ENCODE results near the gene SOD1. TPM values are rescaled to one million over a fixed set of nuclear protein-coding genes. Genes with fewer than 3 reads are reported as not detected.

Gene SOD1
- total RNA-seq, 1 donor from 2014 or later: 205 TPM

GRCh38 chr21:31656199-31657095 is 3.0 kb upstream of the SOD1 start:
- peaks cover 2% of the 10 kb centered on the region for H3K36me3 Mint-ChIP-seq (ENCODE audit: unreplicated experiment)
- TF ChIP-seq CTCF (IDR thresholded peaks at IDR 0.05): no peak
- H3K9me3 Mint-ChIP-seq (ENCODE audit: unreplicated experiment): no peaks in the 10 kb centered on the region
- peaks cover 20% of the 10 kb centered on the region for H3K4me1 Mint-ChIP-seq (ENCODE audit: unreplicated experiment)
- no peaks in the 10 kb centered on the region for H3K27me3 Mint-ChIP-seq (ENCODE audit: unreplicated experiment)
- H3K4me3 Mint-ChIP-seq (ENCODE audit: unreplicated experiment): no peak overlapping the region
- no peak overlapping the region for H3K27ac Mint-ChIP-seq (ENCODE audit: unreplicated experiment)
- DNase-seq (ENCODE audit: extremely low spot score, unreplicated experiment): peak; percentile 65

- no peak overlapping the region for H3K4me3 Mint-ChIP-seq (ENCODE audit: unreplicated experiment)
- peak; percentile 54 for DNase-seq (ENCODE audit: extremely low spot score, unreplicated experiment)
- no peak overlapping the region for H3K27ac Mint-ChIP-seq (ENCODE audit: unreplicated experiment)
- TF ChIP-seq CTCF (IDR thresholded peaks at IDR 0.05): no peak
- peaks cover 7% of the 10 kb centered on the region for H3K36me3 Mint-ChIP-seq (ENCODE audit: unreplicated experiment)
- H3K9me3 Mint-ChIP-seq (ENCODE audit: unreplicated experiment): no peaks in the 10 kb centered on the region
- H3K4me1 Mint-ChIP-seq (ENCODE audit: unreplicated experiment): peaks cover 34% of the 10 kb centered on the region
- H3K27me3 Mint-ChIP-seq (ENCODE audit: unreplicated experiment): no peaks in the 10 kb centered on the region
Measured at GRCh38 chr21:31658053-31658452, 1.4 kb upstream of the SOD1 start.

DNA sequence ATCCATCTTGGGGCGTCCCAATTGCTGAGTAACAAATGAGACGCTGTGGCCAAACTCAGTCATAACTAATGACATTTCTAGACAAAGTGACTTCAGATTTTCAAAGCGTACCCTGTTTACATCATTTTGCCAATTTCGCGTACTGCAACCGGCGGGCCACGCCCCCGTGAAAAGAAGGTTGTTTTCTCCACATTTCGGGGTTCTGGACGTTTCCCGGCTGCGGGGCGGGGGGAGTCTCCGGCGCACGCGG is 282 bp upstream of the SOD1 start:
- H3K27me3 Mint-ChIP-seq (ENCODE audit: unreplicated experiment): no peaks in the 10 kb centered on the region
- H3K36me3 Mint-ChIP-seq (ENCODE audit: unreplicated experiment): peaks cover 10% of the 10 kb centered on the region
- H3K4me3 Mint-ChIP-seq (ENCODE audit: unreplicated experiment): peak overlapping the region; percentile 98
- no peaks in the 10 kb centered on the region for H3K9me3 Mint-ChIP-seq (ENCODE audit: unreplicated experiment)
- TF ChIP-seq CTCF (IDR thresholded peaks at IDR 0.05): no peak
- peaks cover 38% of the 10 kb centered on the region for H3K4me1 Mint-ChIP-seq (ENCODE audit: unreplicated experiment)
- DNase-seq (ENCODE audit: extremely low spot score, unreplicated experiment): no peak
- H3K27ac Mint-ChIP-seq (ENCODE audit: unreplicated experiment): peak overlapping the region; percentile 97

DNA sequence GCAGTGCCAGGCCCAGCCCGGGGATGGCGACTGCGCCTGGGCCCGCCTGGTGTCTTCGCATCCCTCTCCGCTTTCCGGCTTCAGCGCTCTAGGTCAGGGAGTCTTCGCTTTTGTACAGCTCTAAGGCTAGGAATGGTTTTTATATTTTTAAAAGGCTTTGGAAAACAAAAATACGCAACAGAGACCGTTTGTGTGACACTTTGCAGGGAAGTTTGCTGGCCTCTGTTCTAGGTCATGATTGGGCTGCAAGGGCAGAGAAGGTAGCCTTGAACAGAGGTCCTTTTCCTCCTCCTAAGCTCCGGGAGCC is 719 bp downstream of the SOD1 start:
- DNase-seq (ENCODE audit: extremely low spot score, unreplicated experiment): no peak
- H3K9me3 Mint-ChIP-seq (ENCODE audit: unreplicated experiment): no peaks in the 10 kb centered on the region
- peaks cover 13% of the 10 kb centered on the region for H3K36me3 Mint-ChIP-seq (ENCODE audit: unreplicated experiment)
- H3K27ac Mint-ChIP-seq (ENCODE audit: unreplicated experiment): peak overlapping the region; percentile 93
- H3K4me3 Mint-ChIP-seq (ENCODE audit: unreplicated experiment): peak overlapping the region; percentile 94
- TF ChIP-seq CTCF (IDR thresholded peaks at IDR 0.05): no peak
- no peaks in the 10 kb centered on the region for H3K27me3 Mint-ChIP-seq (ENCODE audit: unreplicated experiment)
- H3K4me1 Mint-ChIP-seq (ENCODE audit: unreplicated experiment): peaks cover 45% of the 10 kb centered on the region

GRCh38 chr21:31660591-31660990 is 1.1 kb downstream of the SOD1 start:
- no peaks in the 10 kb centered on the region for H3K27me3 Mint-ChIP-seq (ENCODE audit: unreplicated experiment)
- no peaks in the 10 kb centered on the region for H3K9me3 Mint-ChIP-seq (ENCODE audit: unreplicated experiment)
- peaks cover 48% of the 10 kb centered on the region for H3K4me1 Mint-ChIP-seq (ENCODE audit: unreplicated experiment)
- DNase-seq (ENCODE audit: extremely low spot score, unreplicated experiment): no peak
- peaks cover 16% of the 10 kb centered on the region for H3K36me3 Mint-ChIP-seq (ENCODE audit: unreplicated experiment)
- H3K4me3 Mint-ChIP-seq (ENCODE audit: unreplicated experiment): peak overlapping the region; percentile 94
- H3K27ac Mint-ChIP-seq (ENCODE audit: unreplicated experiment): peak overlapping the region; percentile 93
- no peak for TF ChIP-seq CTCF (IDR thresholded peaks at IDR 0.05)
